ENCODE data around the gene FOXB1.

Gene FOXB1

GRCh38 chr15:60004009-60004845, at the start of gene FOXB1:
Gene FOXB1 (plus strand): TSS chr15:60004311. CDS start chr15:60004964, 653 bp downstream.
- peaks cover 13 to 21% of the 10 kb centered on the region in 2 donors for H3K36me3 Mint-ChIP-seq
- H3K4me1 Mint-ChIP-seq, result peaks cover 24 to 41% of the 10 kb centered on the region in 2 donors
- peaks cover 6 to 14% of the 10 kb centered on the region in 2 donors for H3K9me3 Mint-ChIP-seq

GRCh38 chr15:59958288-59958687, 45.8 kb upstream of the FOXB1 start:
- Mint-ChIP-seq H3K4me1 (no peaks in the 10 kb centered on the region), H3K27ac (no peak overlapping the region), H3K36me3 (peaks cover 2 to 8% of the 10 kb centered on the region in 2 donors), H3K27me3 (peaks cover 8 to 10% of the 10 kb centered on the region in 2 donors), H3K9me3 (peaks cover 11 to 18% of the 10 kb centered on the region in 2 donors), H3K4me3 (no peak overlapping the region)
- ATAC-seq (replicated peaks) (no peak), DNase-seq (no peak)

More at GRCh38 chr15:60004009-60004845, at the start of gene FOXB1:
- Mint-ChIP-seq H3K27ac (peak within 1 kb of the TSS; percentile 90), H3K27me3 (peaks cover 75 to 92% of the 10 kb centered on the region in 2 donors), H3K4me3 (peak within 1 kb of the TSS; percentile 85 to 92)
- ATAC-seq (replicated peaks), result no peak
- no peak for DNase-seq

- H3K9me3 Mint-ChIP-seq, result peaks cover 13 to 17% of the 10 kb centered on the region in 2 donors
- H3K36me3 Mint-ChIP-seq, result peaks cover 2 to 8% of the 10 kb centered on the region in 2 donors
- ATAC-seq (replicated peaks) (no peak), DNase-seq (no peak)
- H3K4me1 Mint-ChIP-seq, result no peaks in the 10 kb centered on the region
- peaks cover 4 to 6% of the 10 kb centered on the region in 2 donors for H3K27me3 Mint-ChIP-seq
- H3K4me3 Mint-ChIP-seq, result no peak overlapping the region
- H3K27ac Mint-ChIP-seq, result no peak overlapping the region
Measured at GRCh38 chr15:59960318-59960717, 43.8 kb upstream of the FOXB1 start.

GRCh38 chr15:59963322-59963721, 40.8 kb upstream of the FOXB1 start:
- H3K36me3 Mint-ChIP-seq, result peaks cover 2 to 8% of the 10 kb centered on the region in 2 donors
- H3K9me3 Mint-ChIP-seq, result peaks cover 14 to 17% of the 10 kb centered on the region in 2 donors
- no peaks in the 10 kb centered on the region for H3K4me1 Mint-ChIP-seq
- no peak for DNase-seq
- peaks cover 6 to 7% of the 10 kb centered on the region in 2 donors for H3K27me3 Mint-ChIP-seq
- H3K4me3 Mint-ChIP-seq, result no peak overlapping the region
- no peak overlapping the region for H3K27ac Mint-ChIP-seq
- no peak for ATAC-seq (replicated peaks)

GRCh38 chr15:59963925-59964324, 40.2 kb upstream of the FOXB1 start:
- no peak overlapping the region for H3K4me3 Mint-ChIP-seq
- ATAC-seq (replicated peaks) (no peak), DNase-seq (no peak)
- no peak overlapping the region for H3K27ac Mint-ChIP-seq
- peaks cover 6 to 13% of the 10 kb centered on the region in 2 donors for H3K27me3 Mint-ChIP-seq
- H3K36me3 Mint-ChIP-seq, result peaks cover 2 to 8% of the 10 kb centered on the region in 2 donors
- H3K9me3 Mint-ChIP-seq, result peaks cover 14 to 17% of the 10 kb centered on the region in 2 donors
- H3K4me1 Mint-ChIP-seq, result no peaks in the 10 kb centered on the region

GRCh38 chr15:59965741-59966140, 38.4 kb upstream of the FOXB1 start:
- ATAC-seq (replicated peaks), result no peak
- Mint-ChIP-seq H3K36me3 (peaks cover 2 to 4% of the 10 kb centered on the region in 2 donors), H3K27ac (no peak overlapping the region), H3K9me3 (peaks cover 7 to 8% of the 10 kb centered on the region in 2 donors), H3K4me1 (no peaks in the 10 kb centered on the region), H3K4me3 (no peak overlapping the region), H3K27me3 (peaks cover 5 to 13% of the 10 kb centered on the region in 2 donors)
- no peak for DNase-seq

GRCh38 chr15:59966262-59966661, 37.8 kb upstream of the FOXB1 start:
- Mint-ChIP-seq H3K36me3 (no peaks in the 10 kb centered on the region), H3K27me3 (peaks cover under 1 to 9% of the 10 kb centered on the region in 2 donors), H3K4me3 (no peak overlapping the region), H3K4me1 (no peaks in the 10 kb centered on the region), H3K9me3 (peaks cover 4 to 5% of the 10 kb centered on the region in 2 donors), H3K27ac (no peak overlapping the region)
- ATAC-seq (replicated peaks) (no peak), DNase-seq (no peak)

- Mint-ChIP-seq H3K27me3 (peaks cover 0 to 9% of the 10 kb centered on the region in 2 donors), H3K36me3 (no peaks in the 10 kb centered on the region), H3K27ac (no peak overlapping the region), H3K9me3 (peaks cover 0 to 3% of the 10 kb centered on the region in 2 donors), H3K4me1 (no peaks in the 10 kb centered on the region), H3K4me3 (no peak overlapping the region)
- DNase-seq (no peak), ATAC-seq (replicated peaks) (no peak)
Measured at GRCh38 chr15:59968314-59968713, 35.8 kb upstream of the FOXB1 start.

- H3K27me3 Mint-ChIP-seq, result peaks cover 6 to 9% of the 10 kb centered on the region in 2 donors
- peaks cover 11% of the 10 kb centered on the region in 2 donors for H3K4me1 Mint-ChIP-seq
- no peaks in the 10 kb centered on the region for H3K36me3 Mint-ChIP-seq
- ATAC-seq (replicated peaks) (no peak), DNase-seq (no peak)
- H3K27ac Mint-ChIP-seq, result no peak overlapping the region
- H3K9me3 Mint-ChIP-seq, result peaks cover 0 to 4% of the 10 kb centered on the region in 2 donors
- no peak overlapping the region for H3K4me3 Mint-ChIP-seq
Measured at GRCh38 chr15:59972241-59972640, 31.9 kb upstream of the FOXB1 start.

GRCh38 chr15:59976480-59977271, 27.4 kb upstream of the FOXB1 start:
- H3K4me3 Mint-ChIP-seq, result no peak overlapping the region
- DNase-seq, result no peak

GRCh38 chr15:59991834-59992233, 12.3 kb upstream of the FOXB1 start:
- no peaks in the 10 kb centered on the region for H3K36me3 Mint-ChIP-seq
- DNase-seq (no peak), ATAC-seq (replicated peaks) (no peak)
- H3K27ac Mint-ChIP-seq, result no peak overlapping the region
- no peak overlapping the region for H3K4me3 Mint-ChIP-seq
- H3K4me1 Mint-ChIP-seq, result peaks cover 3 to 10% of the 10 kb centered on the region in 2 donors
- H3K9me3 Mint-ChIP-seq, result no peaks in the 10 kb centered on the region
- peaks cover 58 to 72% of the 10 kb centered on the region in 2 donors for H3K27me3 Mint-ChIP-seq

More at GRCh38 chr15:59976480-59977271, 27.4 kb upstream of the FOXB1 start:
- peak in 1 of 2 donors; percentile 65 for ATAC-seq (replicated peaks)
- H3K27me3 Mint-ChIP-seq, result peaks cover 8 to 12% of the 10 kb centered on the region in 2 donors
- H3K4me1 Mint-ChIP-seq, result peaks cover 11% of the 10 kb centered on the region in 2 donors
- H3K9me3 Mint-ChIP-seq, result peaks cover 0 to 7% of the 10 kb centered on the region in 2 donors
- H3K27ac Mint-ChIP-seq, result no peak overlapping the region
- peaks cover 0 to 1% of the 10 kb centered on the region in 2 donors for H3K36me3 Mint-ChIP-seq

GRCh38 chr15:59993041-59993750, 10.9 kb upstream of the FOXB1 start:
- no peak for DNase-seq
- Mint-ChIP-seq H3K9me3 (no peaks in the 10 kb centered on the region), H3K27ac (no peak overlapping the region), H3K27me3 (peaks cover 64 to 80% of the 10 kb centered on the region in 2 donors), H3K4me1 (peaks cover 6 to 17% of the 10 kb centered on the region in 2 donors), H3K36me3 (no peaks in the 10 kb centered on the region), H3K4me3 (no peak overlapping the region)
- no peak for ATAC-seq (replicated peaks)

GRCh38 chr15:59993950-59994401, 10.1 kb upstream of the FOXB1 start:
- Mint-ChIP-seq H3K27ac (no peak overlapping the region), H3K4me1 (peaks cover 6 to 17% of the 10 kb centered on the region in 2 donors), H3K4me3 (no peak overlapping the region), H3K27me3 (peaks cover 67 to 85% of the 10 kb centered on the region in 2 donors), H3K9me3 (no peaks in the 10 kb centered on the region), H3K36me3 (no peaks in the 10 kb centered on the region)
- DNase-seq (no peak), ATAC-seq (replicated peaks) (no peak)

GRCh38 chr15:59994526-59994887, 9.6 kb upstream of the FOXB1 start:
- no peaks in the 10 kb centered on the region for H3K36me3 Mint-ChIP-seq
- DNase-seq, result no peak
- H3K9me3 Mint-ChIP-seq, result no peaks in the 10 kb centered on the region
- ATAC-seq (replicated peaks), result no peak
- H3K4me3 Mint-ChIP-seq, result peak overlapping the region in 1 of 2 donors; percentile 17
- H3K4me1 Mint-ChIP-seq, result peaks cover 6 to 17% of the 10 kb centered on the region in 2 donors
- H3K27me3 Mint-ChIP-seq, result peaks cover 70 to 88% of the 10 kb centered on the region in 2 donors
- H3K27ac Mint-ChIP-seq, result peak overlapping the region; percentile 56

Measured in stimulated activated naive B cell treated with anti-CD40 and anti-IgM and Interleukin-4, amounts not matched to agents 10 μg/mL and 1 μg/mL and 100 μg/mL, for 72 hours (primary cell).